SK-N-SH (cell line): ENCODE results near the gene PTOV1.

Source experiments
- EP300 ChIP-seq, 2 experiments: IDR thresholded peaks; 2 replicates each; pipeline versions ENCODE4 v1.4.0 to v1.6.1; 2012; ENCODE audit warnings: borderline replicate concordance in 1 of 2, low read depth in 1 of 2, low read length in 1 of 2
- FOXM1 ChIP-seq: IDR thresholded peaks from 2 replicates; pipeline ENCODE4 v1.4.0; 2012; ENCODE audit warnings: low read depth, mild to moderate bottlenecking
- GABPA ChIP-seq: IDR thresholded peaks from 2 replicates; pipeline ENCODE4 v1.4.0; 2012; ENCODE audit warnings: low read depth, mild to moderate bottlenecking
- JUND ChIP-seq: IDR thresholded peaks from 2 replicates; pipeline ENCODE4 v1.4.0; 2012
- NRF1 ChIP-seq: IDR thresholded peaks from 2 replicates; pipeline ENCODE4 v1.6.1; 2012; ENCODE audit warnings: low read depth, mild to moderate bottlenecking, low read length
- POLR2AphosphoS5 ChIP-seq: IDR thresholded peaks from 2 replicates; pipeline ENCODE4 v1.6.1; 2012; ENCODE audit warnings: low read depth, low read length
- RAD21 ChIP-seq: IDR thresholded peaks from 2 replicates; pipeline ENCODE4 v1.6.1; 2012; ENCODE audit warnings: mild to moderate bottlenecking, low read length
- TF ChIP-seq, protein P1 (sequence below): fragments of 200-600 bp; sonication (generic); IDR thresholded peaks from 2 replicates; pipeline ENCODE4 v1.6.1; 2017; ENCODE audit warnings: antibody characterized with exemption, mild to moderate bottlenecking, moderate library complexity

DNA sequence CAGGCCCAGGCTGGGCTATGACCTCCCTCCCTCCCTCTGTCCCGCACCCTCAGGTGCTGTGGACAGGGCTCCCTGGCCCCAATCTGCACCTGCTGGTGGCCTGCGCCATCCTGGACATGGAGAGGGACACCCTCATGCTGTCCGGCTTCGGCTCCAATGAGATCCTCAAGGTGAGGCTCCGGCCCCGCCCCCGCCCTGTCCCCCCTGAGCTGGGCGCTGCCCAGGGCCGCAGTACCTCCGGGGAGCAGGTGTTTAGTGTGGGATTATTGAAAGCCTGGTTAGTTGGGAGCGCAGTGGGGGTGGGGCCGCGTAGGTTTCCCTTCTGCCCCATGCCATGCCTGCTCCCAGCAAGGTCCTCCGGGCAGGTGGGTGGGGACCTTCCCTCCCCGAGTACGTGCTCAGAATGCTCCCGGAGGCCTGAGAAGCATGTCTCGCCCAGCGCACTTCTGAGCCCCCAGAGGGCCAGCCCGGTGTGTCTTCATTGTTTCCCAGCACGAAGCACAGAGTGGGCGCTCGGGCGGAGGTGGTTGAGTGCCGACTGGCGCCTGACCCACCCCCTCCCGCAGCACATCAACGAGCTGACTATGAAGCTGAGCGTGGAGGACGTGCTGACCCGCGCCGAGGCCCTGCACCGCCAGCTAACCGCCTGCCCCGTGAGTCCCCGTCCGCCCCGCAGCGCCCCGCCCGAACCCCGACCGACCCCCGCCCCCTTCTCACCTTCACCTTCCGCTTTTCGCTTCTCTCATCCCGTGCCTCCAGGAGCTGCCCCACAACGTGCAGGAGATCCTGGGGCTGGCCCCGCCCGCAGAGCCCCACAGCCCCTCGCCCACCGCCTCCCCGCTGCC is 36.9 kb downstream of the PTOV1 start:
- TF ChIP-seq, protein P1, sequence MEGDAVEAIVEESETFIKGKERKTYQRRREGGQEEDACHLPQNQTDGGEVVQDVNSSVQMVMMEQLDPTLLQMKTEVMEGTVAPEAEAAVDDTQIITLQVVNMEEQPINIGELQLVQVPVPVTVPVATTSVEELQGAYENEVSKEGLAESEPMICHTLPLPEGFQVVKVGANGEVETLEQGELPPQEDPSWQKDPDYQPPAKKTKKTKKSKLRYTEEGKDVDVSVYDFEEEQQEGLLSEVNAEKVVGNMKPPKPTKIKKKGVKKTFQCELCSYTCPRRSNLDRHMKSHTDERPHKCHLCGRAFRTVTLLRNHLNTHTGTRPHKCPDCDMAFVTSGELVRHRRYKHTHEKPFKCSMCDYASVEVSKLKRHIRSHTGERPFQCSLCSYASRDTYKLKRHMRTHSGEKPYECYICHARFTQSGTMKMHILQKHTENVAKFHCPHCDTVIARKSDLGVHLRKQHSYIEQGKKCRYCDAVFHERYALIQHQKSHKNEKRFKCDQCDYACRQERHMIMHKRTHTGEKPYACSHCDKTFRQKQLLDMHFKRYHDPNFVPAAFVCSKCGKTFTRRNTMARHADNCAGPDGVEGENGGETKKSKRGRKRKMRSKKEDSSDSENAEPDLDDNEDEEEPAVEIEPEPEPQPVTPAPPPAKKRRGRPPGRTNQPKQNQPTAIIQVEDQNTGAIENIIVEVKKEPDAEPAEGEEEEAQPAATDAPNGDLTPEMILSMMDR: no peak
- no peak for TF ChIP-seq EP300 (IDR thresholded peaks at IDR 0.05; ENCODE audit: borderline replicate concordance in 1 of 2, low read depth in 1 of 2, low read length in 1 of 2)
- TF ChIP-seq GABPA: no peak
- no peak for TF ChIP-seq FOXM1
- TF ChIP-seq NRF1: no peak
- no peak for TF ChIP-seq JUND
- TF ChIP-seq RAD21: no peak
- TF ChIP-seq POLR2AphosphoS5: no peak
